Pancreas (tissue), 10 donors: ENCODE data around the gene ATG7. TPM values are rescaled to one million over a fixed set of nuclear protein-coding genes. Genes with fewer than 3 reads are reported as not detected.
A peak's percentile ranks its signal among the peaks of the same experiment; 100 is the strongest.

ENCODE experiments used
- ATAC-seq, 4 donors: fragments of 200-7000 bp; cut with Tn5 transposase; one replicate each; pipeline versions ENCODE4 v1.8.0 to v1.9.1; 2020; ENCODE audit warnings: mild to moderate bottlenecking in 4 of 4, moderate library complexity in 4 of 4
- DNase-seq, 6 donors: peaks; one replicate each; pipeline ENCODE4 v3.0.0-alpha.2; 2020
- FAIRE-seq: peaks from 2 replicates; lab custom pipeline; 2012; peaks lifted over from hg19 to GRCh38; lab: Jason Lieb, UNC
- H3K27ac ChIP-seq, 4 donors: fragments of 200-600 bp; sonication (generic); 1 replicate in 3 of 4; 2 replicates in 1 of 4; pipeline versions ENCODE4 v1.5.0 to v1.8.0; 2020
- H3K27me3 ChIP-seq, 4 donors: fragments of 200-600 bp; one replicate each; pipeline ENCODE4 v1.8.0; 2021
- H3K36me3 ChIP-seq, 3 donors: fragments of 200-600 bp; sonication (generic) in 1 of 3; one replicate each; pipeline versions ENCODE4 v1.5.0 to v1.8.0; 2020 to 2021
- H3K4me1 ChIP-seq, 3 donors: fragments of 200-600 bp; one replicate each; pipeline ENCODE4 v1.8.0; 2021
- H3K4me3 ChIP-seq, 4 donors: fragments of 200-600 bp; sonication (generic) in 2 of 4; one replicate each; pipeline versions ENCODE4 v1.5.0 to v1.8.0; 2020 to 2021
- H3K9me3 ChIP-seq, 4 donors: fragments of 200-600 bp; one replicate each; pipeline ENCODE4 v1.8.0; 2021
- CTCF ChIP-seq, 4 donors: fragments of 200-600 bp; sonication (generic) in 3 of 4; IDR thresholded peaks; one replicate each; pipeline versions ENCODE4 v1.5.0 to v1.8.0; 2021; ENCODE audit warnings: antibody characterized with exemption in 4 of 4
- WGBS, 2 donors: extraction: QIAGEN DNeasy Blood & Tissue Kit; methylation state at CpG; one replicate each; pipeline ENCODE4 v1.1.7; 2013; 5-methylcytosine and 5-hydroxymethylcytosine counted together
- intact Hi-C, 3 donors: fragments of 100-400 bp; cut with DNase I; formaldehyde crosslinking; loops; one replicate each; pipeline versions ENCODE4 v1.11.1 to v1.14.2; 2022
- polyA plus RNA-seq, 2 donors: library from polyadenylated mRNA; stranded (reverse); fragments of 200-250 nt; gene quantifications; one replicate each; pipeline ENCODE4 v1.2.3, GENCODE V29; 2013
- total RNA-seq, 6 donors: library from RNA; stranded (reverse); fragmentation: NEBNext Ultra II Directional in 4 of 6; extraction: Animal tissue kit (Norgen Biotek cat#: 25700) in 4 of 6; gene quantifications; one replicate each; pipeline versions ENCODE4 v1.2.1 to v1.2.4, GENCODE V29; 2021 to 2023
- donor health status: healthy with polysubstance abuse.
- donor health status: DM: no; HTN: no; CAD: no; lungs with moderate emphysema.
- donor health status: DM: no; HTN: no; CAD: no.
- donor health status: control.
- donor health status: control.
- donor health status: Bipolar disorder and iron deficiency.
- donor health status: DM: yes; HTN: yes; CAD: no.
- donor health status: DM: no; HTN: no; CAD: no.
- donor health status: DM: no; HTN: no; CAD: no.
- donor health status: DM: yes; HTN: yes; CAD: no.

Gene ATG7
- total and polyA plus RNA-seq, 8 donors = 5.1 to 28.0 (median 15.7) TPM

GRCh38 chr3:11307830-11308432, 35.7 kb downstream of the ATG7 start:
- ATAC-seq = peak in 2 of 4 donors; percentile 64 to 77

DNA sequence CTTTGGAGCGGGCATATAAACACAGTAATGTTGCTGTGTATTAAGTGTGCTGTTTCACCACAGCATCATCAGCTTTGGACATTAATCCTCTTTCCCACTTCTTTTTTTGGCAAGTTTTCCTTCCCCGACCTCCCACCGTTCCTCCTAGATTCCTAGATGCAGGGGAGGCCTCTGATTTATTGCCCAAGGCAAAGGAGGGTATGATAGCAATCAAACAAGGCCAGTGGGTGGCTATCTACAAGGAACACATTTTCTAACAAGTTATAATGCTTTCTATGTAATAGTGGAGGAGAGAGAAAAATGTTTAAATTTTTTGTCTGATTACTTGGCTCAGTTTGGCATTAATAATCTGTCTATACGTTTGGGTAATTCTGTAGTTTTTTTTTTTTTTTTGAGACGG, 38.1 kb downstream of the ATG7 start:
- FAIRE-seq = no peak
- TF ChIP-seq CTCF (IDR thresholded peaks at IDR 0.05) = no peak

More at GRCh38 chr3:11307830-11308432, 35.7 kb downstream of the ATG7 start:
- no peak for TF ChIP-seq CTCF (IDR thresholded peaks at IDR 0.05)
- 77 to 83% methylated on average over 6 of the region's 6 CpGs for WGBS, 2 donors
- H3K4me1 ChIP-seq = no peaks in the 10 kb centered on the region
- intact Hi-C loops = no loop called here
- FAIRE-seq (no peak), DNase-seq (no peak)
- H3K4me3 ChIP-seq = no peak overlapping the region
- H3K27me3 ChIP-seq = no peaks in the 10 kb centered on the region
- H3K9me3 ChIP-seq = no peaks in the 10 kb centered on the region
- peak overlapping the region in 2 of 4 donors; percentile 14 to 58 for H3K27ac ChIP-seq
- H3K36me3 ChIP-seq = peaks cover 9 to 28% (median 11%) of the 10 kb centered on the region in 3 donors

GRCh38 chr3:11312166-11312565, 40.0 kb downstream of the ATG7 start:
- ATAC-seq (no peak), DNase-seq (no peak), FAIRE-seq (no peak)
- Histone ChIP-seq H3K9me3 (no peaks in the 10 kb centered on the region), H3K27ac (no peak overlapping the region), H3K4me3 (no peak overlapping the region), H3K27me3 (no peaks in the 10 kb centered on the region), H3K4me1 (no peaks in the 10 kb centered on the region), H3K36me3 (peaks cover 6 to 48% (median 12%) of the 10 kb centered on the region in 3 donors)
- no peak for TF ChIP-seq CTCF (IDR thresholded peaks at IDR 0.05)
- intact Hi-C loops = no loop called here
- WGBS, 2 donors = 92 to 93% methylated on average over 5 of the region's 5 CpGs

More for the DNA sequence above, 38.1 kb downstream of the ATG7 start:
- ATAC-seq (no peak), DNase-seq (no peak)
- no peaks in the 10 kb centered on the region for H3K27me3 ChIP-seq
- H3K4me1 ChIP-seq = no peaks in the 10 kb centered on the region
- no peaks in the 10 kb centered on the region for H3K9me3 ChIP-seq
- H3K36me3 ChIP-seq = peaks cover 9 to 42% (median 11%) of the 10 kb centered on the region in 3 donors
- intact Hi-C loops = no loop called here
- H3K4me3 ChIP-seq = no peak overlapping the region
- WGBS, 2 donors = 86 to 92% methylated on average over 5 of the region's 5 CpGs
- no peak overlapping the region for H3K27ac ChIP-seq

GRCh38 chr3:11317300-11317699, 45.1 kb downstream of the ATG7 start:
- peaks cover 0 to 42% (median 11%) of the 10 kb centered on the region in 3 donors for H3K36me3 ChIP-seq

More at GRCh38 chr3:11317300-11317699, 45.1 kb downstream of the ATG7 start:
- no peak for FAIRE-seq
- 78% methylated on average over 9 of the region's 9 CpGs for WGBS, 2 donors
- H3K27ac ChIP-seq = no peak overlapping the region
- no peak for TF ChIP-seq CTCF (IDR thresholded peaks at IDR 0.05)
- no peak overlapping the region for H3K4me3 ChIP-seq
- H3K9me3 ChIP-seq = no peaks in the 10 kb centered on the region
- H3K27me3 ChIP-seq = no peaks in the 10 kb centered on the region
- ATAC-seq = no peak
- DNase-seq = no peak
- intact Hi-C loops = no loop called here
- H3K4me1 ChIP-seq = no peaks in the 10 kb centered on the region
